ENCODE results near the gene LAMTOR1. TPM values are rescaled to one million over a fixed set of nuclear protein-coding genes. Genes with fewer than 3 reads are reported as not detected.
A peak's percentile ranks its signal among the peaks of the same experiment; 100 is the strongest.

Gene LAMTOR1
- total and polyA plus RNA-seq, 2 of the 8 experiments (the other 6 are each of a cell fraction or from before 2014, with no cell fraction given): 82.1 to 160 TPM

- TF ChIP-seq MAX (IDR thresholded peaks at IDR 0.05) (peak; percentile 9; the same call in 1 of the 2 replicates), RNF2 (IDR thresholded peaks at IDR 0.05; ENCODE audit: borderline replicate concordance, low read depth, low read length, missing control alignments, poor library complexity, severe bottlenecking) (no peak), SAP30 (IDR thresholded peaks at IDR 0.05; ENCODE audit: insufficient read depth, insufficient replicate concordance, low read length) (no peak), EGR1 (IDR thresholded peaks at IDR 0.05; ENCODE audit: borderline replicate concordance, low read depth, low read length) (peak; percentile 40; the same call in 1 of the 2 replicates), JUND (IDR thresholded peaks at IDR 0.05; ENCODE audit: low read length) (peak; percentile 10; the same call in 1 of the 2 replicates), KDM1A (IDR thresholded peaks at IDR 0.05; ENCODE audit: borderline replicate concordance, low read length) (no peak), KDM5A (IDR thresholded peaks at IDR 0.05; ENCODE audit: low read length) (no peak), SIX5 (IDR thresholded peaks at IDR 0.05; ENCODE audit: low read depth, low read length) (no peak), CBX5 (IDR thresholded peaks at IDR 0.05; ENCODE audit: low read depth, low read length) (no peak), TCF12 (IDR thresholded peaks at IDR 0.05; ENCODE audit: low read depth, low read length) (no peak), POLR2A (IDR thresholded peaks at IDR 0.05; ENCODE audit: control extremely low read depth in 1 of 2, low read depth in 2 of 2, low read length in 2 of 2) (no peak), CEBPB (IDR thresholded peaks at IDR 0.05; ENCODE audit: low read depth, low read length) (no peak), POLR2AphosphoS5 (IDR thresholded peaks at IDR 0.05; ENCODE audit: low read depth, low read length) (0 out of 2 replicates have a peak, but pooled peaks have one; percentile 43), SRF (IDR thresholded peaks at IDR 0.05; ENCODE audit: low read depth, low read length) (no peak)
- TF ChIP-seq, protein P1, sequence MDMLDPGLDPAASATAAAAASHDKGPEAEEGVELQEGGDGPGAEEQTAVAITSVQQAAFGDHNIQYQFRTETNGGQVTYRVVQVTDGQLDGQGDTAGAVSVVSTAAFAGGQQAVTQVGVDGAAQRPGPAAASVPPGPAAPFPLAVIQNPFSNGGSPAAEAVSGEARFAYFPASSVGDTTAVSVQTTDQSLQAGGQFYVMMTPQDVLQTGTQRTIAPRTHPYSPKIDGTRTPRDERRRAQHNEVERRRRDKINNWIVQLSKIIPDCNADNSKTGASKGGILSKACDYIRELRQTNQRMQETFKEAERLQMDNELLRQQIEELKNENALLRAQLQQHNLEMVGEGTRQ (IDR thresholded peaks at IDR 0.05; ENCODE audit: low read length): no peak
Measured at GRCh38 chr11:72091292-72091691, 11.8 kb downstream of the LAMTOR1 start (continued).
